Breast epithelium (tissue), 4 donors: ENCODE data around the gene PCSK2. TPM values are rescaled to one million over a fixed set of nuclear protein-coding genes. Genes with fewer than 3 reads are reported as not detected.

ENCODE experiments used
- DNase-seq, 2 donors: peaks; one replicate each; pipeline ENCODE4 v3.0.0-alpha.2; 2019; ENCODE audit warnings: low spot score in 2 of 2
- H3K27ac ChIP-seq, 2 donors: fragments of 200-600 bp; sonication (generic) in 1 of 2; one replicate each; pipeline ENCODE4 v1.5.1; 2016 to 2019; ENCODE audit warnings: mild to moderate bottlenecking in 1 of 2
- H3K27me3 ChIP-seq, 2 donors: fragments of 200-600 bp; sonication (generic) in 1 of 2; one replicate each; pipeline versions ENCODE4 v1.5.1 to v1.6.0; 2017 to 2019; ENCODE audit warnings: control low read depth in 1 of 2, mild to moderate bottlenecking in 1 of 2
- H3K36me3 ChIP-seq: fragments of 200-600 bp; one replicate; pipeline ENCODE4 v1.5.1; 2019
- H3K4me1 ChIP-seq, 2 donors: fragments of 200-600 bp; sonication (generic); one replicate each; pipeline ENCODE4 v1.5.1; 2016 to 2019; ENCODE audit warnings: control low read depth in 1 of 2
- H3K4me3 ChIP-seq, 3 donors: fragments of 200-600 bp; sonication (generic); 1 replicate in 2 of 3; 2 replicates in 1 of 3; pipeline ENCODE4 v1.5.1; 2016 to 2019; ENCODE audit warnings: mild to moderate bottlenecking in 3 of 3, moderate library complexity in 2 of 3
- H3K9me3 ChIP-seq, 2 donors: fragments of 200-600 bp; sonication (generic) in 1 of 2; one replicate each; pipeline ENCODE4 v1.5.1; 2016 to 2019; ENCODE audit warnings: control low read depth in 1 of 2
- POLR2A ChIP-seq: fragments of 450-650 bp; IDR thresholded peaks from one replicate; pipeline ENCODE4 v1.6.1; 2016; ENCODE audit warnings: antibody characterized with exemption, mild to moderate bottlenecking, moderate library complexity
- POLR2AphosphoS5 ChIP-seq, 3 donors: sonication (generic); formaldehyde crosslinking; IDR thresholded peaks; one replicate each; pipeline ENCODE4 v1.6.1; 2017; ENCODE audit warnings: antibody characterized with exemption in 3 of 3
- intact Hi-C: fragments of 100-400 bp; cut with DNase I; formaldehyde crosslinking; loops from one replicate; pipeline ENCODE4 v1.15.1; 2023; ENCODE audit warnings: low total_unique reads
- total RNA-seq, 3 donors: library from RNA; depleted of rRNA; stranded (reverse); fragments of >200 nt; gene quantifications; one replicate each; pipeline ENCODE4 v1.1.0, GENCODE V29; 2016
- TF ChIP-seq, protein P1 (sequence below), 3 donors: fragments of 450-650 bp; IDR thresholded peaks; one replicate each; pipeline ENCODE4 v1.5.1; 2016 to 2017; ENCODE audit warnings: antibody characterized with exemption in 3 of 3, mild to moderate bottlenecking in 3 of 3, moderate library complexity in 3 of 3

PCSK2 gene
- total RNA-seq, 3 donors from 2014 or later, result 0.16 TPM; not detected in 2

DNA sequence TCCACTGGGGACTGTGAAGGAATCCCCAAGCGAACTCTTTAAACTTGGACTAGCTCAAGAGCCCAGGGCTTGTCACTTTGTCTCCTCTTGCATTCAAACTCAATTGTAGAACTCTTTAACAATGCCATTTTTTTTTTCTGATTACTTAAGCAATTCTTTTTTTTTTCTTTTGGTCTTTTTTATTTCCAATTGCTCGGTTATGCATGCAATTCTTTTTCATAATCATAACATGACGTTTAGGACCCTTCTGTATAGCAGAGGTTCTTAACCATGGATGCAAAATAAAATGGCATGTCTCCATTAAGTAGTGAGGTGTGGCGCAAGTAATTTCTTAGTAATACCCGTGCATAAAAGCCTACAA is 304.8 kb downstream of the PCSK2 start:
- no peaks in the 10 kb centered on the region for H3K9me3 ChIP-seq
- no peaks in the 10 kb centered on the region for H3K4me1 ChIP-seq
- TF ChIP-seq, protein P1, sequence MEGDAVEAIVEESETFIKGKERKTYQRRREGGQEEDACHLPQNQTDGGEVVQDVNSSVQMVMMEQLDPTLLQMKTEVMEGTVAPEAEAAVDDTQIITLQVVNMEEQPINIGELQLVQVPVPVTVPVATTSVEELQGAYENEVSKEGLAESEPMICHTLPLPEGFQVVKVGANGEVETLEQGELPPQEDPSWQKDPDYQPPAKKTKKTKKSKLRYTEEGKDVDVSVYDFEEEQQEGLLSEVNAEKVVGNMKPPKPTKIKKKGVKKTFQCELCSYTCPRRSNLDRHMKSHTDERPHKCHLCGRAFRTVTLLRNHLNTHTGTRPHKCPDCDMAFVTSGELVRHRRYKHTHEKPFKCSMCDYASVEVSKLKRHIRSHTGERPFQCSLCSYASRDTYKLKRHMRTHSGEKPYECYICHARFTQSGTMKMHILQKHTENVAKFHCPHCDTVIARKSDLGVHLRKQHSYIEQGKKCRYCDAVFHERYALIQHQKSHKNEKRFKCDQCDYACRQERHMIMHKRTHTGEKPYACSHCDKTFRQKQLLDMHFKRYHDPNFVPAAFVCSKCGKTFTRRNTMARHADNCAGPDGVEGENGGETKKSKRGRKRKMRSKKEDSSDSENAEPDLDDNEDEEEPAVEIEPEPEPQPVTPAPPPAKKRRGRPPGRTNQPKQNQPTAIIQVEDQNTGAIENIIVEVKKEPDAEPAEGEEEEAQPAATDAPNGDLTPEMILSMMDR (IDR thresholded peaks at IDR 0.05), result no peak
- TF ChIP-seq POLR2AphosphoS5 (IDR thresholded peaks at IDR 0.05) (no peak), POLR2A (no peak)
- no peaks in the 10 kb centered on the region for H3K27me3 ChIP-seq
- peak overlapping the region in 1 of 2 donors; percentile 85 for H3K27ac ChIP-seq
- H3K4me3 ChIP-seq, result peak overlapping the region; percentile 53 to 79 (median 61)
- no peak for DNase-seq
- intact Hi-C loops, result loop anchor here (5.0 kb wide), 1 partner anchor 976 kb away; the partner anchor contains the start of gene SEC23B
- no peaks in the 10 kb centered on the region for H3K36me3 ChIP-seq

DNA sequence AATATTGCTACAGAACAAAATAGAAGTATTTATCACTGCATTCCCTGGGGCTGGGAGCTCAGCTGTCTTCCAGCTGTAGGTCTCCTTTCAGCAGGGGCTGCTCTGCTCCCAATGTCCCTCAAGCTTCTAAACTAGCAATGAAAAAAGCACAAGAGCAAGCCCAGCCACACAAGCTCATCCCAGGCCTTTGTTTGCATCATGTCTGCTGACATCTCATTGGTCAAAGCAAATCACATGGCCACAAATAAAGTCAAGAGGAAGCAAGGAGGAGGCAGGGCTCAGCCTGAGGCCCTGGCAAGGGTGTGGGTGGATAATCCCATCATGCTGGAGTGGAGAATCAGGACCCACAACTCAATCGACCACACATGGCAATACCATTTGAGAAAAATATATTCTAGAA is 306.6 kb downstream of the PCSK2 start:
- H3K4me3 ChIP-seq, result no peak overlapping the region
- no peak overlapping the region for H3K27ac ChIP-seq
- intact Hi-C loops, result loop anchor here (5.0 kb wide), 1 partner anchor 974 kb away; the partner anchor contains the start of gene SEC23B
- no peaks in the 10 kb centered on the region for H3K27me3 ChIP-seq
- H3K36me3 ChIP-seq, result no peaks in the 10 kb centered on the region
- no peak for DNase-seq
- TF ChIP-seq POLR2AphosphoS5 (IDR thresholded peaks at IDR 0.05) (no peak), POLR2A (no peak)
- TF ChIP-seq, protein P1 (IDR thresholded peaks at IDR 0.05), result no peak
- H3K9me3 ChIP-seq, result no peaks in the 10 kb centered on the region
- no peaks in the 10 kb centered on the region for H3K4me1 ChIP-seq

DNA sequence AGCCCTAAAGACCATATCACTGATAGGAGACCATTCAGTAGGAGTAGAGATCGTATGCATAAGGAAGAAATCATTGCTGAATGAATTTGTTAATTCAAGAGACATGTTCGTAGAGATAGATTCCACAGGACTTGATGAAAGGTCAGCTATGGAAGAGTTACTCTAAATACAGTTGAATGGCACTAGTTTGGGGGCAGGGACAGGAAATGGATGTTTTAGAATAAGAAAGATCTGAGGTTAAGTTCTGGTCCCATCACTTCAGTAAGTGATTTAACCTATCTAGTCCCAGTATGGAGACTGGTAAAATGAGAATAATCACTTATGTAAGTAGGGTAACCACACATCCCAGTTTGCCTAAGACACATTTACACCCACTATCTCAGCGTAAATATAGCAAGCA is 307.2 kb downstream of the PCSK2 start:
- no peaks in the 10 kb centered on the region for H3K9me3 ChIP-seq
- H3K27me3 ChIP-seq, result no peaks in the 10 kb centered on the region
- H3K36me3 ChIP-seq, result no peaks in the 10 kb centered on the region
- no peaks in the 10 kb centered on the region for H3K4me1 ChIP-seq
- H3K4me3 ChIP-seq, result no peak overlapping the region
- DNase-seq, result no peak
- no peak for TF ChIP-seq POLR2A
- no peak for TF ChIP-seq POLR2AphosphoS5 (IDR thresholded peaks at IDR 0.05)
- TF ChIP-seq, protein P1 (IDR thresholded peaks at IDR 0.05), result no peak
- no peak overlapping the region for H3K27ac ChIP-seq
- intact Hi-C loops, result loop anchor here (5.0 kb wide), 1 partner anchor 973 kb away; the partner anchor contains the start of gene SEC23B
